Hematopoietic multipotent progenitor cell treated with erythropoietin and hydrocortisone succinate and interleukin-3 and kit ligand, for 8 days (in vitro differentiated cells): Measurements from ENCODE around the gene C10orf71.

Experiments
- DNase-seq: peaks from one replicate; pipeline ENCODE4 v3.0.0-alpha.2; 2015

Gene C10orf71

GRCh38 chr10:49347827-49348226, 48.9 kb downstream of the C10orf71 start:
- no peak for DNase-seq

- DNase-seq: no peak
These were observed 49.6 kb downstream of the C10orf71 start for GRCh38 chr10:49348593-49348992.

- no peak for DNase-seq
These were observed 50.4 kb downstream of the C10orf71 start for GRCh38 chr10:49349390-49349789.

- DNase-seq: no peak
These were observed 51.2 kb downstream of the C10orf71 start for GRCh38 chr10:49350138-49350537.

- no peak for DNase-seq
These were observed 52.0 kb downstream of the C10orf71 start for GRCh38 chr10:49350846-49351532.

- no peak for DNase-seq
These were observed 52.7 kb downstream of the C10orf71 start for GRCh38 chr10:49351669-49352068.

- DNase-seq: no peak
These were observed 53.4 kb downstream of the C10orf71 start for GRCh38 chr10:49352323-49352722.

- DNase-seq: no peak
These were observed 54.3 kb downstream of the C10orf71 start for GRCh38 chr10:49353026-49353894.

GRCh38 chr10:49353895-49354566, 55.1 kb downstream of the C10orf71 start:
- no peak for DNase-seq

GRCh38 chr10:49354593-49354992, 55.6 kb downstream of the C10orf71 start:
- no peak for DNase-seq

- no peak for DNase-seq
These were observed 56.3 kb downstream of the C10orf71 start for GRCh38 chr10:49355221-49355620.

GRCh38 chr10:49356181-49356580, 57.2 kb downstream of the C10orf71 start:
- DNase-seq: no peak

- no peak for DNase-seq
These were observed 58.0 kb downstream of the C10orf71 start for GRCh38 chr10:49356944-49357343.

- DNase-seq: no peak
These were observed 58.9 kb downstream of the C10orf71 start for GRCh38 chr10:49357910-49358309.

- no peak for DNase-seq
These were observed 60.6 kb downstream of the C10orf71 start for GRCh38 chr10:49359349-49360270.

- DNase-seq: peak; percentile 48
These were observed 61.6 kb downstream of the C10orf71 start for GRCh38 chr10:49360271-49361177.

GRCh38 chr10:49361178-49361554, 62.2 kb downstream of the C10orf71 start:
- no peak for DNase-seq

GRCh38 chr10:49361735-49362568, 63.0 kb downstream of the C10orf71 start:
- DNase-seq: no peak

GRCh38 chr10:49362596-49363260, 63.8 kb downstream of the C10orf71 start:
- no peak for DNase-seq
